GM18520 (cell line): Measurements from ENCODE around the gene UBQLN1.
"Not testable (repeated sequence)": the region's sequence is repeated elsewhere in the genome, so short reads cannot be mapped to it uniquely, and the experiment has no call there.

Experiments used
- ATAC-seq: cut with Tn5 transposase; IDR thresholded peaks from one replicate; pipeline ENCODE4 v1.9.1; 2021; ENCODE audit not compliant: unreplicated experiment

Gene UBQLN1

DNA sequence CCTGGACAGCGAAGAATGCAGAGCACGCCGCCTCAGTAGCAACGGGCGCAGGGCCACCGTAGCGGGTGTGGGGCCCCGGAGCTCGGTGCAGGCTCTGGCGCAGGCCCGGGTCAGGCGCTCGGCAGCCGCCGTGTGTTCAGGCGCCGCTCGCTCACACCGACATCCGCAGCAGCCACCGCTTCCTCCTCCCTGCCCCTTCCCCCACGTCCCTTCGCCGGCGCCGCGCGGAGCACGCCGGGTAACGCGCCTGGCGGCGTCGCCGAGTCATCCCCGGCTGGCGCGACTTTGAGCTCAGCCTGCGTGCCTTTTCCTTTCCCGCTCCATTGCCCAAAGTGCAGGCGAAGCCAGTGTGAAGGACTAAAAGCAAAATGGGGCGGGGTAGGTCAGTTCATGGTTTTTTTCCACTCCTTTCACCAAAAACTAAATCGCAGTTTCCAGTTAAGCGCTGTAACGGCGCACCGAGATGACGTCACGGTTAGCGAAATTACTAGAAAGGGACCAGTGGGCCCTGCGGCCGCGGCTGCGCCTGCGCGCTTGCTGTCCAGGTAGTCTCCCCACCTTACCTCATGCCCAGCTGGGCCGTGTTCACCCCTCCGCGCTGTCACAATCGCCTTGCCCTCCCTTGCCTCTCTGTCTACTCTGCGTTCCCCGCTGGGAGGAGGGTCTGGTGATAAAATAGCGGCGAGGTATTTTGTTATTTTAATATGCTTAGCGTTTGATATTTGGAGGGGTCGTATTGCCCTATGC, at the start of gene UBQLN1:
Gene UBQLN1, minus strand, starts transcription at position 191 of the 747 bp plus-strand sequence. CDS start 279 bp downstream, outside the sequence.
- peak; percentile 57 for ATAC-seq

DNA sequence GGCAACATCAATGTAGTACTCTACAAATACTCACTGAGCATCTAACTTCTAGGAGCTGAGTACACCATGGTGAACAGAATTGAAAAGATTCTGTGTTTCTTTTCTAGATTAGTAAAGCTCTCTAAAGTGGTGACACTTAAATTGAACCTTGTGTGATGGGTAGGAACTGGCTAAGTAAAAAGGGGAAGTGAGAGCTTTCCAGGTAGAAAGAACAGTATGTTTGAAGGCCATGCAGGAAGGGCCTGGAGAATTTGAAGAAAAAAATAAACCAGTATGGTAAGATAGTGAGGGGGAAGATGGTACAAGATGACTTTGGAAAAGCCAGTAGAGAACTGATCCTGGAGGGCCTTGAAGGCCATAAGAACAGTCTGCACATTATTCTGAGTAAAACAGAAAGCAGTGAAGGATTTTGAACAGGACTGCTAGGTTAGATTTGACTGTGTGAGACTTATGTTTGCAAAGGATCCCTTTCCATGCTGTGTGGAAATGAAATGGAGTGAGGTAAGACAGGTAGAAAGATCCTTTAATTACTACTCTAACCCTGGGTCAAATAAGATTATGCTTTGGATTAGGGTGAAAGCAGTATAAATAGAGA, 46.7 kb upstream of the UBQLN1 start:
- ATAC-seq: no peak

DNA sequence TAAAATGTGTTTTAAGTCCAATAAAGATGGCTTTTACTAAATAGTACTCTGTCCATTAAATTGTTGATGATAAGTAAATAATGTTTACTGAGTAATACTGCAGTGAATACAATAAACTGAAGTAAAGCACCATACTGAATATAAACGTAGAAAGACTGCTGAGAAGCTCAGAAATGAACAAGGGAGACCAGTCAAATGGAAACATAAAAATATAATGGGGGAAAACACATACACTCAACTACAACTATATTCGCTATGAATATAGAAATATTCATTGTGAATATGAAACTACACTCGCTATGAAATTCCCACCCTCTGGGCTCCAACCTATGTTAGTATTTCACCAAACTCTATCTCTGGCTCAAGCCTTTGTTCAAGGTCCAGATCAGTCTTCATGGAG, 41.9 kb upstream of the UBQLN1 start:
- no peak for ATAC-seq

DNA sequence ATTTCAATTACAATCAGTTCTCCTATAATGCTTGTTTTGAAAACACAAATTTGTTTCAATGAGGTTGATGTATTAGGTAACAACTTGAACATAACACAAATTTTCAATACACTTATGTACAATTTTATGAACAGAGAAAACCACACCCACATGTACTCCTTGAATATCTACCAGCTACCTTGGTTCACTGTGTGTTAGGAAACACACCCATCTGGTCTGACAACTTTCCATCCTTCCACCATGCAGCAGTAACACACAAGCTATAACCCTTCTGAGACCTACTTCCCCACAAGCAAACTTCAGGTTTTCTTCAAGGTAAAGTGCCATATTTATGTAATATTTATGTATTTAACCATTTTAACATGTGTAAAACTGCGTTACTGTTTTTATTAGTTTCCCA, 36.4 kb upstream of the UBQLN1 start:
- ATAC-seq: no peak

DNA sequence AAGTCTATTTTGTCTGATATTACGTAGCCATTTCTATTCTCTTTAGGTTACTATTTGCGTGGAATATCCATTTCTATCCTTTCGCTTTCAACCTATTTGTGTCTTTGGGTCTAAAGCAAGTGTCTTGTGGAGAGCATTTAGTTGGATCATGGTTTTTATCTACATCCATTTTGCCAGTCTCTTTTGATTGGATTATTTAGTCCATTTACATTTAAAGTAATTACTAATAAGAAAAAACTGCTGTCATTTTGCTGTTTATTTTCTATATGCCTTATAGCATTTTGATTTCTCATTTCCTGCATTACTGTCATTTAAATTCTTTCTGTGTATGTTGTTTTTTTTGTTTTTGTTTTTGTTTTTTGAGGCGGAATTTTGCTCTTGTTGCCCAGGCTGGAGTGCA, 26.0 kb upstream of the UBQLN1 start:
- ATAC-seq: no peak

DNA sequence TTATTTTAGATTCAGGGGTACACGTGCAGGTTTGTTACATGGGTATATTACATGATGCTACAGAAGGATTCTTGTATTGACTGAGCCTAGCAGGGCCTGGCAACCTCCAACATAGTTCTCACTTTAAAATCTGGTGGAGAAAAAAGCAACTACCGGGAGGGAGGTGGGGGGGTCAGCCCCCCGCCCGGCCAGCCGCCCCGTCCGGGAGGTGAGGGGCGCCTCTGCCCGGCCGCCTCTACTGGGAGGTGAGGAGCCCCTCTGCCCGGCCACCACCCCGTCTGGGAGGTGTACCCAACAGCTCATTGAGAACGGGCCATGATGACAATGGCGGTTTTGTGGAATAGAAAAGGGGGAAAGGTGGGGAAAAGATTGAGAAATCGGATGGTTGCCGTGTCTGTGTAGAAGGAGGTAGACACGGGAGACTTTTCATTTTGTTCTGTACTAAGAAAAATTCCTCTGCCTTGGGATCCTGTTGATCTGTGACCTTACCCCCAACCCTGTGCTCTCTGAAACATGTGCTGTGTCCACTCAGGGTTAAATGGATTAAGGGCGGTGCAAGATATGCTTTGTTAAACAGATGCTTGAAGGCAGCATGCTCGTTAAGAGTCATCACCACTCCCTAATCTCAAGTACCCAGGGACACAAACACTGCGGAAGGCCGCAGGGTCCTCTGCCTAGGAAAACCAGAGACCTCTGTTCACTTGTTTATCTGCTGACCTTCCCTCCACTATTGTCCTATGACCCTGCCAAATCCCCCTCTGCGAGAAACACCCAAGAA, 21.0 kb upstream of the UBQLN1 start:
- not testable (repeated sequence) for ATAC-seq

DNA sequence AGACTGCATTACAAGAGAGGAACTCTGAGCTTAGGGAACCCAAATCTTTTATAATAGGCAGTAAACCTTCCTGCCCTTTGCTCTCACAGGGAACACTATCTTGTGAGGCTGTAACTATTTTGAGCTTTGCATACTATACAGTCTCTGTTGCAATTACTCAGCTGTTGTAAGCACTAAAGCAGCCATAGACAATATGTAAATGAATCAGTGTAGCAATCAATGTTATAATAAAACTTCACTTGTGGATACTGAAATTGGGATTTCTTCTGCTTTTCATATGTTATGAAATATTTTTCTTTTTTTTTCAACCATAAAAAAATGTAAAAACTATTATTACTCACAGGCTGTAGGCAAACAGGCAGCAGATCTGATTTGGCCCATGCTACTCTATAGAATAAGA, 16.7 kb upstream of the UBQLN1 start:
- no peak for ATAC-seq

DNA sequence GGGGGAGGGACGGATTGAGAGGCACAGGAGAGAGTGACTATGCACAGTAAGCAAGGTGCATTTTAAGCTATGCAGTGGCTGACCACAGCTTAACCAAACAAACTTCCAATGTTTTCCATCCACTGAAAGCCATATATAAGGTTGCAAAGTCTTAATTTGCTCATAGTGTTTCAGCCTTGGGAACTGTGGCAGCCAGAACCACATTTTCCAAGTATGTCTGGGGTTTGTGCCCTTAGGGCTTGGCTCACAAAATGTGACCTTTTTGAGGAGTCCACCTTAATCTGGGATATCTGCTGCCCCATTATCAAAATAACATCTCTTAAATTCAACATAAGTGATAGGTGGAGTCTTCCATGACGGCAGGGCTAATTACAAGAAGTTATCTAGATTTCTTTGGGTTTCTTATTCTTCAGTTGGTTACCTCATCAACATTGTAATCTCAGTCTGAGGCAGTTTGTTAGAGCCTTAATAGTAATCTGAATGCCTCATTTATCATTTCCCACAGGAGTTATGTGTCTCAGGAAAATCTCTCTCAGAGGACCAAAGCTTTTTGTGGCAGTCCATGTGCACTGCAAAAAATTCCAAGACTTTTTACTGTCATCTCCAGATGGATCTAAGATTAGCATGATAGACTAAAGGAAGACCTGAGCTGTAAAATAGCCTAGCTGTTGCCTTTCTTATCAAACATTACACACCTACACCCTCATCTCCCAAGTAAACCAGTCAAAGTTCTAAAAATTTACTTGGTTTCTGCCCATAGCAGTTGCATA, 15.2 kb upstream of the UBQLN1 start:
- no peak for ATAC-seq

DNA sequence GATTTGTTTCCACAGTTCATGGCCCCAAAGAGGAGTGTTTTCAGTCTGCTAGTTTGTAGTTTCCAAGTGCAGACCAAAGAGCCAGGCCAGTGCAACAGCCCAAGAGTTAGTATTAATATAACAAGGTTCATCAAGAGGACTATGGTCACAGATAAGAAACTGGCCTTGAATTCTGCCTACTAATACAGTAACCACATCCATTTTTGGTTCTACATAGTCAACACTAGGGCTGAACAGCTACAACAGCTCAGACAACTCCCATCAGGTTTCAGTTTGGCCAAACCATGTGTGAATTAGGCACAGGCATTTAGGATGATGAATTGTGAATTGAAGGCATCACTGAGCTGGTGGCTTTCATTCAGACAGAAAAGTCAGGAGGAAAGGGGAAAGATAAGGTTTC, 13.8 kb upstream of the UBQLN1 start:
- ATAC-seq: no peak

DNA sequence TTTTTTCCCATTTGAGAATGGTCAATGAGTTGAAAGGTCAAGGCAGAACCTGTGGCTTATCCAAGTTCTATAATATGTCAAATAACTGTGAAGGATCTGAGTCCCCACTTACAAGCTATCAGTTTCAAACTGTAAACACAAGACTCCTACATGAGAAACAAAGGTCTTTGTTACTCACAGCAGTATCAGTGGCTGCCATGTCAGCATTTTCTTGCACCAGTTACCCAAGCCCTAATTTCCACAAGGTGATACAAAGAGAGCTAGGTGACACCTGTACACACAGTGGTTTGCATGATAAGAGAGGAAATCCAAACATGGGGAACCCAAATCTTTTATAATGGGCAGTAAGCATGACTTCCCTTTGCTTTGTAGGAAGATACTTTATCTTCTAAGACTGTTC, 8.0 kb upstream of the UBQLN1 start:
- no peak for ATAC-seq

DNA sequence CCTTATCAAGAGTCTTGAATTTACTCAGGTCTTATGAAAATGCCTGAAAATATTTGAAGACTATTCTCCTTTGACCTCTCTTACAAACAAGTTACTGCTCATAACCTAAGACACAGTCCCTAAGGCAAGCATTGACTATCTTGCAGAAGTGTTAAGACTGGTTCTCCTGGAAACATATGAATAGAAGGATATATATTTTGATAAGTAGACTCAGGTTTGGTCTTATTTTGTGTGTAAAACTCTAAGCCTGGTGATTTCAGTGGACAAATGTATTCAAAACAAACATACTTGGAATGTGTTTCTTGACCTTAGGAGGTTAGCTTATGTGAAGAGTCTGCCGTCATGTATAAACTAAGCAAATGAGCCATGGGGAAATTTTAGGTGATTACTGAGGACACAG, 7.5 kb upstream of the UBQLN1 start:
- no peak for ATAC-seq

DNA sequence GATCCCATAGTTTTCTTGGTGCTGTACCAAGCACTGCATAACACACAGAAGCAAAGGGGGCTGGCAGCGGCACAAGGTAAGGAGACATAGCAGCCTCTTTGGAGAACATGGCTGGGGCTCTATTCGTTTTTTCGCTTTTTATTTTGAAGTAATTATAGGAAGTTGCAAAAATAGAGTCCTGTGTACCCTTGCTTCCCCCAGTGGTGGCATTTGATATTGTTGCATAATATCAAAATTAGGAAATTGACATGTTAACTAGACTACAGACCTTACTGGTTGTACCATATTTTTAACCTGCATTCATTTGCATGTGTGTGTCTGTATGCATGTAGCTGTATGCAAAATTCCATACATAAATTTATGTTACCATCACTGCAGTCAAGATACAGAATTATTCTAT, 6.6 kb upstream of the UBQLN1 start:
- ATAC-seq: no peak

DNA sequence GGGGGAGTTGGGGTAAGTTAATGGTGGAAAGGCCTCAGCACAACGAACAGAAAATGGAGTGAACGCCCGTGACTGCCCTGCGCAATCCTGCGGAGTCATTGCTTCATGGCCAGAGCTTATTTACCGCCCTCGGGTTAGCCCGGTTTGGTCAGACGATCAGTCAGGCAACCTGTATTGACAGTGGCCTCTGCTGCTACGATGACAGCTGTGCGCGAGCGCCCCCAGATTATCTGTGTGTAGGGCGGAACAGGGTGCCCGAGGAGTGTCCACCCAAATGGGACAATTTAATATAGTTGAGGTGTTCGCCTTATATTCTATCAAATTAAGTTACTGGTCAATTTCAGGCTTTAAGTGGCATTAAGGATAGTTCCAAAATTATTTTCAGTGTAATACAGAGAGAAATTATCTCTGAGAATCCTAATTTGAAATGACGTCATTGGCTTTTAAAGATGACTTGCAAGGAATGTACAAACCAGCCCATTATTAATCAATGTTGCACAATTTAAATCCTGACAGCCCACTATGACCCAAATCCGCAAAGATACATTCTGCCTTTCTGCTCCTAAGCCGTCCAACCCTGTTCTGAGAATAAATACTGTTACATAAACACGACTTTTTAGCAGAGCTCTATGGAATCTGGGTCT, 879 bp upstream of the UBQLN1 start:
- ATAC-seq: peak; percentile 32

DNA sequence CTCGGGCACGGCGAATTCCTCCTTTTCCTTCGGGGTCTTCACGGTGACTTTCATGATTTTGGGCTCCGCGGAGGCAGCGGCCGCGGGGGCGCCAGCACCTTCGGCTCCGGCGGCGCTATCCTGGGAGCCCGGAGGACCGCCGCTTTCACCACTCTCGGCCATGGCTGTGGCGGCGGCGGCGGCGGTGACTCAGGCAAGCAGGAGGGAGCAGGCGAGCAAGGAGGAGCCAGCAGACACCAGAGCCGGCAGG, 315 bp downstream of the UBQLN1 start:
- ATAC-seq: peak; percentile 26

DNA sequence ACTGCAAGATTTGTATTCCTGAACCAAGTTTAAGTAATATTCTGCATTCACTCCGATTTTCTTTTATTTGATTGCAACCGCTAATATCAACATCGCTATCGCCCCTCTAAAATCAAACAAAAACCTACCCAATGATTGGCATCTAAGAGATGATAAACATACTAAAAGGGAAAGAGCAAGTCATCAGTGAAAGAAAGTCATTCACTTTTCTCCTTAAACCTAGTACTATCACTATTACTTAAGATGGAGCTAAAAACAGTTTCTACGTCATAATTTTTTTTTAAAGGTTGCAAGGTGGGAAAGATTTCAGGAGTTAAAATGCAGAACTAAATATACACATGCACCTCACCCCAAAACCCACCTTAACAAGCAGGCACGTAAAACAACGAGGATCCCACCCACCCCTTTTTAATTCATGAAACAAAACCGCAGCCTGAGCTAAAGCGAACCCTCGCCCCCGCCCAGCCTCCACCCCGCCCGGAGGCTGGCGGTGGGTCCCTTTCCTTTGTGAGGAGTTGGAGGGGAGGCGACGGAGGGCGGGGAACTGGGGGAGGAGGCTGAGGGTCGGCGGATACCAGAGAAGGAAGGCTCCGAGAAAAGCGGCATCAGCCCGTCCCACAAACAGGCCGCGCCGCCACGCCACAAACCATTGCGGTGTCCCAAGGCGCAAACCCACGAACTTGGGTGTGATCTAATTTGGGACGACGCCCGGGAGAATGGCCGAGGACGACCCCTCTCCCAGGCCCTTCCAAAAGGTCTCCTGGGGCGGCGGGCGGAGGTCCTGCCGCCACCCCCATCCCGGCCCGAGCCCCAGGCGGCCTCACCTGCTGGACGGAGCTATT, 861 bp downstream of the UBQLN1 start:
- ATAC-seq: peak; percentile 0

DNA sequence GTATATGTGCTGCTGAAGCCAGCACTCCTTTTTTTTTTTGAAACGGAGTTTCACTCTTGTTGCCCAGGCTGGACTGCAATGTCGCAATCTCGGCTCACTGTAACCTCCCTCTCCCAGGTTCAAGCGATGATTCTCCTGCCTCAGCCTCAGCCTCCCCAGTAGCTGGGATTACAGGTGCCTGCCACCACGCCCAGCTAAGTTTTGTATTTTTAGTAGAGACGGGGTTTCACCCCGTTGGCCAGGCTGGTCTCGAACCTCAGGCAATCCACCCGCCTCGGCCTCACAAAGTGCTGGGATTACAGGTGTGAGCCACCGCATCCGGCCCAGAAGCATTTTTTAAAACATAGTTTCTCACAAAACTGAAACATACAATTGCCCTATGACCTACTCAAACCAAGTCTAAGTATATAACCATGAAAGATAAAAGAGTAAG, 2.5 kb downstream of the UBQLN1 start:
- ATAC-seq: not testable (repeated sequence)

DNA sequence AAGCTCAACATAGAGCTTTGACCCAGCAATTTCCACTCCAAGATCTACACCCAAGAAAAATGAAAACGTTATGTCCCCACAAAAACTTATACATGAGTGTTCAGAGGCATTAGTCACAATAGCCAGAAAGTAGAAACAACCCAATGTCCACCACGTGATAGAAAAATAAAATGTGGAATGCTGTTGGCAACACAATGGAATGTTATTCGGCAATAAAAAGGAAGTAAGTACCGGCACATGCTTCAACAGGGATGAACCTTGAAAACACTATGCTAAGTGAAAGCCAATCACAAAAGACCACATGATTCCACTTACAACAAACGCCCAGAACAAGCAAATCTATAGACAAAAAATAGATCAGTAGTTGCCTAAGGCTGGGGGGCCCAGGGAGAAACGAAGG, 6.0 kb downstream of the UBQLN1 start:
- no peak for ATAC-seq

DNA sequence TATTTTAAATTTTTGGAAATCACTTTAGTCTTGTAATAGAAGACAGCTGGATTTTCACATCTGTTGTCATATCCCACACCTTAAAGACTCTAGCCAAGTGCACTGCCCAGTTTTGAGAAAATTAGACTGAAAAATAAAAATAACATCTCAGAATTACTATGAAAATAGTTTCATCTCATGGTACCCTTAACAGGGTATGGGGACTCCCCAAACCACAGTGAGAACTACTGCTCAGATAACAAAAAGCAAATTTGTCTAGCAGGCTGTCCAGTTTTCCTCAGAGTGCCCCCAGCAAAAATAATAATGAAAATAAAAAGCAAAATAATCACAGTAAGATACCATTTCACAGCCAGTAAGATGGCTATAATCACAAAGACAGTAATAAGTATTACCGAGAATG, 6.5 kb downstream of the UBQLN1 start:
- no peak for ATAC-seq

DNA sequence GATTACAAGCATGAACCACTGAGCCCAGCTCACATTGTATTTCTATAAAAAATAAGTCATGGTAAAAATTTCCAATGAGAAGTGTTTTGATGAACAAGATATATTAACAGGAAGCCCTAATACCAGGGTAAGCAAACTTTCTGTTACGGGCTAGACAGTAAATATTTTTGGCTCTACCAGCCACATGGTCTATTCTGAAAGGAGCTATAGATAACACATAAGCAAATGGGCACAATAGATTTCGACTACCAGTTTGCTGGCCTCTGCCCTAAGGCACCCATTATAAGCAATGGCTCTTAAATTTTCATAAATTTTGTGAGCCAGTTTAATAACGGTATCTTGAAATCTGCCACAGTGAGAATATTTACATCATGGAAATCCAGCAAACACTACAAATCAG, 8.1 kb downstream of the UBQLN1 start:
- no peak for ATAC-seq

DNA sequence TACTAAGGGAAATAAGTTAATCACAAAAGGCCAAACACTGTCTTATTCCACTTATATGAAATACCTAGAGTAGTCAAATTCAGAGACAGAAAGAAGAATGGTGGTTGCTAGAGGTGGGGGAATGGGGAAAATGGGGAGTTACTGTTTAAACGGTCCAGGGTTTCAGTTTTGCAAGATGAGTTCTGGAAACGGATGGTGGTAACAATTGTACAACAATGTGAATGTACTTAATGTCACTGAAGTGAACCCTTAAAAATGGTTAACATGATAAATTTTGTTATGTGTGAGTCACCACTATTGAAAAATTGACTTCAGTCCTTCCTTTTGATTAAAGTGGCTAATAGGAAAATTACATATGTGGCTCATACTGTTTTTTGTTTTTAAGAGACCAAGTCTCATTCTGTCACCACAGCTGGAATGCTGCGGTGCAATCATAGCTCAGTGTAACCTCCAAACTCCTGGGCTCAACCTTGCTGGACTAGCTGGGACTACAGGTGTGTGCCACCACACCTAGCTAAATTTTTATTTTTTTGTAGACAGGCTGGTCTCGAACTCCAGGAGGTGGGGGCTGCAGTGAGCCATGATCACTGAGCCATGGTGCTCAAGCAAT, 8.7 kb downstream of the UBQLN1 start:
- ATAC-seq: no peak
